Dendritic cell treated with granulocyte-macrophage colony-stimulating factor and Interleukin-4, amounts not matched to agents 40 ng/mL and 50 ng/mL, for 4 days (primary cell): ENCODE results near the gene ZNF891.

ENCODE experiments used
- H3K27ac Mint-ChIP-seq: one replicate; pipeline ENCODE4 v1.8.0; 2022; ENCODE audit warnings: mild to moderate bottlenecking, mixed read lengths
- H3K27me3 Mint-ChIP-seq: one replicate; pipeline ENCODE4 v1.8.0; 2022; ENCODE audit warnings: mild to moderate bottlenecking, mixed read lengths
- H3K36me3 Mint-ChIP-seq: one replicate; pipeline ENCODE4 v1.8.0; 2022; ENCODE audit warnings: low read depth, mixed read lengths
- H3K4me1 Mint-ChIP-seq: one replicate; pipeline ENCODE4 v1.8.0; 2022; ENCODE audit warnings: low read depth, mixed read lengths
- H3K4me3 Mint-ChIP-seq: one replicate; pipeline ENCODE4 v1.8.0; 2022; ENCODE audit warnings: mild to moderate bottlenecking, moderate library complexity, mixed read lengths
- H3K9me3 Mint-ChIP-seq: one replicate; pipeline ENCODE4 v1.8.0; 2022; ENCODE audit warnings: mixed read lengths
- intact Hi-C: fragments of 100-400 bp; cut with micrococcal nuclease; formaldehyde crosslinking; loops from one replicate; pipeline ENCODE4 v1.15.0; 2022

The ZNF891 gene

DNA sequence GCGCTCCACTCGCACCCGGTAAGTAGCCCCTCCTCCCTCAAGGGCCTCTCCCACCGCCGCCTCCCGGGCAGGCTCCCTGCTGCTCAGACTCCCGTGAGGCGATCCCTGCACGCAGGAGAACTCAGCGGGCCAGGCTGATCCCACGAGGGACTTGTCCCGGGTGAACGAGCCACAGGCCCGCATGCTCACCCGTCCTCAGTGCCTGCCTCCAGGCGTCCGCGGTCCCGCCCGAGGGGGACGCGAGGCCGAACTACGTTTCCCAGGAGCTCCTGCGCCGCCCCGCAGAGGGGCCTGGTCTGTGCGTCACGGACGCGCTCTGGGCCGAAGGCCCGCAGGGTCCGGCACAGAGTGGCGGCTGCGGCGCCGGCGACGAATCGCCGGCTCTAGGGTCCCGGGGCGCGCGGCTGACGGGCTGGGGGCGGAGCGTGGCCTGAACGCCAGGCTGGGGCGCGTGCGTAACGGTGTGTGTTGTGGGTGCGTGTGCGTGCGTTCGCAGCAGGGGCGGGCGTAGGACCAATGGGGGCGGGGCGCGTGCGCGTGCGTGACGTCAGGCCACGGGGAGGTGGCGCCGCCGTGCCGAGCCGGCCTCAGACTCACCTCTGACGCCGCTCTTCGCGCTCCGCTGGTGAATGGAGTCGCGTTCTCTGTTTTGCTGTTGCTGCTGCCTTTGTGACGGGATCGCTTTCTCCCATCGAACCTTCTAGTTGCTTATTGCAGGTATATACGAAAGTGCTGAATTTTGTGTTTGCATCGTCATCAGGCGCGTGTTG lies at the start of gene ZNF891, which contains the start of gene ZNF10:
TSS of gene ZNF891 (minus strand) at position 237 of the 770 bp plus-strand sequence. CDS start 8,356 bp downstream, outside the sequence.
TSS of gene ZNF10 (plus strand) at position 590 of the 770 bp plus-strand sequence. CDS start 13,866 bp downstream, outside the sequence.
- H3K4me1 Mint-ChIP-seq = peaks cover 17% of the 10 kb centered on the region
- H3K9me3 Mint-ChIP-seq = peaks cover 71% of the 10 kb centered on the region
- peak within 1 kb of the TSS; percentile 92 for H3K4me3 Mint-ChIP-seq
- H3K27me3 Mint-ChIP-seq = peaks cover 2% of the 10 kb centered on the region
- H3K27ac Mint-ChIP-seq = peak within 1 kb of the TSS; percentile 93
- intact Hi-C loops = loop anchor here (1.0 kb wide), 3 partner anchors 50 to 93 kb away; partner anchors contain the start of genes ZNF140, ZNF268 and ZNF84
- peaks cover 75% of the 10 kb centered on the region for H3K36me3 Mint-ChIP-seq

- Mint-ChIP-seq H3K36me3 (no peaks in the 10 kb centered on the region), H3K9me3 (peaks cover 86% of the 10 kb centered on the region)
Measured at GRCh38 chr12:133174901-133175300, 44.8 kb upstream of the ZNF891 start.

GRCh38 chr12:133172491-133172890 lies 42.4 kb upstream of the ZNF891 start:
- H3K27ac Mint-ChIP-seq = no peak overlapping the region
- intact Hi-C loops = no loop called here
- peaks cover 88% of the 10 kb centered on the region for H3K9me3 Mint-ChIP-seq
- H3K36me3 Mint-ChIP-seq = no peaks in the 10 kb centered on the region
- no peaks in the 10 kb centered on the region for H3K4me1 Mint-ChIP-seq
- no peak overlapping the region for H3K4me3 Mint-ChIP-seq
- no peaks in the 10 kb centered on the region for H3K27me3 Mint-ChIP-seq

More at GRCh38 chr12:133174901-133175300, 44.8 kb upstream of the ZNF891 start:
- intact Hi-C loops = no loop called here
- no peaks in the 10 kb centered on the region for H3K4me1 Mint-ChIP-seq
- H3K27me3 Mint-ChIP-seq = no peaks in the 10 kb centered on the region
- H3K27ac Mint-ChIP-seq = no peak overlapping the region
- H3K4me3 Mint-ChIP-seq = no peak overlapping the region

GRCh38 chr12:133165776-133166175 lies 35.7 kb upstream of the ZNF891 start:
- no peaks in the 10 kb centered on the region for H3K4me1 Mint-ChIP-seq
- intact Hi-C loops = no loop called here
- H3K9me3 Mint-ChIP-seq = peaks cover 90% of the 10 kb centered on the region

DNA sequence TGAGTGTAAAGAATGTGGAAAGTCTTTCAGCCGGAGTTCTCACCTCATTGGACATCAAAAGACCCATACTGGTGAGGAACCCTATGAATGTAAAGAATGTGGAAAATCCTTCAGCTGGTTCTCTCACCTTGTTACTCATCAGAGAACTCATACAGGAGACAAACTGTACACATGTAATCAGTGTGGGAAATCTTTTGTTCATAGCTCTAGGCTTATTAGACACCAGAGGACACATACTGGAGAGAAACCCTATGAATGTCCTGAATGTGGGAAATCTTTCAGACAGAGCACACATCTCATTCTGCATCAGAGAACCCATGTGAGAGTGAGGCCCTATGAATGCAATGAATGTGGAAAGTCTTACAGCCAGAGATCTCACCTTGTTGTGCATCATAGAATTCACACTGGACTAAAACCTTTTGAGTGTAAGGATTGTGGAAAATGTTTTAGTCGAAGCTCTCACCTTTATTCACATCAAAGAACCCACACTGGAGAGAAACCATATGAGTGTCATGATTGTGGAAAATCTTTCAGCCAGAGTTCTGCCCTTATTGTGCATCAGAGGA lies 26.1 kb upstream of the ZNF891 start:
- no peaks in the 10 kb centered on the region for H3K27me3 Mint-ChIP-seq
- no peak overlapping the region for H3K4me3 Mint-ChIP-seq
- no peak overlapping the region for H3K27ac Mint-ChIP-seq
- no peaks in the 10 kb centered on the region for H3K4me1 Mint-ChIP-seq
- peaks cover 62% of the 10 kb centered on the region for H3K36me3 Mint-ChIP-seq
- H3K9me3 Mint-ChIP-seq = peaks cover 100% of the 10 kb centered on the region
- intact Hi-C loops = no loop called here

More at GRCh38 chr12:133165776-133166175, 35.7 kb upstream of the ZNF891 start:
- Mint-ChIP-seq H3K27me3 (no peaks in the 10 kb centered on the region), H3K27ac (no peak overlapping the region), H3K4me3 (no peak overlapping the region), H3K36me3 (no peaks in the 10 kb centered on the region)

- Mint-ChIP-seq H3K4me1 (no peaks in the 10 kb centered on the region), H3K27me3 (no peaks in the 10 kb centered on the region), H3K36me3 (peaks cover 71% of the 10 kb centered on the region), H3K27ac (no peak overlapping the region), H3K9me3 (peaks cover 88% of the 10 kb centered on the region), H3K4me3 (no peak overlapping the region)
- intact Hi-C loops = no loop called here
Measured at GRCh38 chr12:133145981-133146380, 15.9 kb upstream of the ZNF891 start.

- intact Hi-C loops = no loop called here
- peaks cover 10% of the 10 kb centered on the region for H3K4me1 Mint-ChIP-seq
- H3K4me3 Mint-ChIP-seq = no peak overlapping the region
- peaks cover 2% of the 10 kb centered on the region for H3K27me3 Mint-ChIP-seq
- H3K36me3 Mint-ChIP-seq = peaks cover 68% of the 10 kb centered on the region
- peaks cover 83% of the 10 kb centered on the region for H3K9me3 Mint-ChIP-seq
- no peak overlapping the region for H3K27ac Mint-ChIP-seq
Measured at GRCh38 chr12:133135747-133136146, 5.7 kb upstream of the ZNF891 start.

- H3K9me3 Mint-ChIP-seq = peaks cover 71% of the 10 kb centered on the region
- intact Hi-C loops = loop anchor here (1.0 kb wide), 3 partner anchors 50 to 93 kb away; partner anchors contain the start of genes ZNF140, ZNF268 and ZNF84
- H3K4me3 Mint-ChIP-seq = peak overlapping the region; percentile 92
- H3K36me3 Mint-ChIP-seq = peaks cover 75% of the 10 kb centered on the region
- H3K4me1 Mint-ChIP-seq = peaks cover 17% of the 10 kb centered on the region
- H3K27ac Mint-ChIP-seq = peak overlapping the region; percentile 93
- H3K27me3 Mint-ChIP-seq = peaks cover 2% of the 10 kb centered on the region
Measured at GRCh38 chr12:133130808-133131128, 694 bp upstream of the ZNF891 start.

DNA sequence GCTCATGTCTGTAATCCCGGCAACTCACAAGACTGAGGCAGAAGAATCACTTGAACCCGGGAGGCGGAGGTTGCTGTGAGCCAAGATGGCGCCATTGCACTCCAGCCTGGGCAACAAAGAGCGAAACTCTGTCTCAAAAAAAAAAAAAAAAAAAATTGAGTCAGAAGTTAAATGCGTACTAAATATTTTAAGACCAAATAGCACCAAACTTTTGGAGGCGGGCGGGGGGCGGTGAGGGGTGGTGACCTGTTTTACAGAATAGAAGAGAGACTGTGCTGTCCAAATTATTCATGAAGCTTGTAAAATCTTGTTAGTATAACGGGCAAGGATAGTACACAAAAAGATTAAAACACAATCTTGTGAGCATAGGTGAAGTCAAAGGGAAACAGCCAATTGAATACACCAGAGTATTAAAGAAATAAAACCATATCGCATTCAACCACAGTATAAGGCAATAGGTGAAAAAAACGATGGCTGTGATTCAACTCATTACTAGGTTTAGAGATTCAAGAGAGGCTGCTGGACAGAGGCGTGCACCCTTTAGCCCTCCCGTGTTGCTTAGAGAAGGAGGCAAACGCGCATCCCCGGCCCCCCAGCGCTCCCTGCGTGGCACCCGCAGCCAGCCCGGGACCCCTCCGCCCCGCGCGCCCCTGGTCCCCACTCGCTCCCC lies 571 bp downstream of the ZNF891 start:
- Mint-ChIP-seq H3K27ac (peak overlapping the region; percentile 93), H3K27me3 (peaks cover 2% of the 10 kb centered on the region), H3K9me3 (peaks cover 71% of the 10 kb centered on the region), H3K4me1 (peaks cover 17% of the 10 kb centered on the region), H3K36me3 (peaks cover 74% of the 10 kb centered on the region), H3K4me3 (peak overlapping the region; percentile 92)
- intact Hi-C loops = loop anchor here (1.0 kb wide), 3 partner anchors 49 to 92 kb away; partner anchors contain the start of genes ZNF140, ZNF268 and ZNF84

DNA sequence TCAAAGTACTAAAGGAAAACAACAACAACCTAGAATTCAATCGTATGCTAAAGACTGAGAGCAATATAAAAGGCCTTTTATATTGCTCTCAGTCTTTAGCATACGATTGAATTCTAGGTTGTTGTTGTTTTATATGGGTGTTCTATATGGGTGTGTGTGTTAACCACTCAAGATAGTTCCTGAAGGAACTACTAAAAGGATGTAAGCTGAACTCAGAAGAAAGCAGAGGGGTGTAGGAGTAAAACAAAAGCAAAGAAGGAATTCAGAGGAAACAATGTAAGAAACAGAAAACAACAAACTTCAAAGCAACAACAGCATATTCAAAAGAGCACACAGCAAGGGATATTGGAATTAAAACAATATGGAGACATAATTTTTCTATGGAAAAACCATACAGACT lies 5.4 kb downstream of the ZNF891 start:
- H3K36me3 Mint-ChIP-seq = peaks cover 66% of the 10 kb centered on the region

DNA sequence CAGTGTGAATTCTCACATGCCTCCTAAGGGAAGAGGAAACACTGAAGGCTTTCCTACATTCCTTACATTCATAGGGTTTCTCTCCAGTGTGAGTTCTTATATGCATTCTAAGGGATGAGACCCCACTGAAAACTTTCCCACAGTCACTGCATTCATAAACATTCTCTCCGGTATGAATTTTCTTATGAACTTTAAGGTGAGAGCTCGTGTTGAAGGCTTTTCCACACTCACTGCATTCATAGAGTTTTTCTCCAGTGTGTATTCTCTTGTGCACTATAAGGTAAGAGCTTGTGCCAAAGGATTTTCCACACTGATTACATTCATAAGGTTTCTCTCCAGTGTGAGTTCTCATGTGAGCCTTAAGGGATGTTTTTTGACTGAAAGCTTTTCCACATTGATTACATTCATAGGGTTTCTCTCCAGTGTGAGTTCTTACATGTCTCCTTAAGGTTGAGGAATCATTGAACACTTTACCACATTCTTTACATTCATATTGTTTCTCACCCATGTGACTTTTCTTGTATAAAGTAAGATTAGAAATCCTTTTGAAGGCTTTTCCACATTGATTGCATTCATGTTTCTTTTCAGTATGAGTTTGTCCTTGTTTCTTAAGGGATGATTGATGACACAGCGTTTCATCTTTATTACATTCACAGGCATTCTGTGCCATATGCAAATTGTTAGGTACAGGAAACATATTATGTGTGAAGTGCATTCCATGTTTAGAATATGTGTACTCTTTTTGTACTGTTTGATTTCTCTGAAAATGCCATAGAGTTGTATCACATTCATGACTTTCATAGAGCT lies 9.5 kb downstream of the ZNF891 start:
- no peak overlapping the region for H3K4me3 Mint-ChIP-seq
- H3K9me3 Mint-ChIP-seq = peaks cover 93% of the 10 kb centered on the region
- H3K4me1 Mint-ChIP-seq = no peaks in the 10 kb centered on the region
- no peaks in the 10 kb centered on the region for H3K27me3 Mint-ChIP-seq
- H3K36me3 Mint-ChIP-seq = peaks cover 49% of the 10 kb centered on the region
- no peak overlapping the region for H3K27ac Mint-ChIP-seq
- intact Hi-C loops = no loop called here

More for the DNA sequence above, 5.4 kb downstream of the ZNF891 start:
- peaks cover 82% of the 10 kb centered on the region for H3K9me3 Mint-ChIP-seq
- no peaks in the 10 kb centered on the region for H3K27me3 Mint-ChIP-seq
- no peak overlapping the region for H3K4me3 Mint-ChIP-seq
- H3K27ac Mint-ChIP-seq = no peak overlapping the region
- H3K4me1 Mint-ChIP-seq = no peaks in the 10 kb centered on the region
- intact Hi-C loops = no loop called here

GRCh38 chr12:133108150-133108549 lies 21.9 kb downstream of the ZNF891 start:
- no peaks in the 10 kb centered on the region for H3K27me3 Mint-ChIP-seq
- no peaks in the 10 kb centered on the region for H3K4me1 Mint-ChIP-seq
- no peak overlapping the region for H3K27ac Mint-ChIP-seq
- H3K9me3 Mint-ChIP-seq = peaks cover 93% of the 10 kb centered on the region
- H3K4me3 Mint-ChIP-seq = no peak overlapping the region
- peaks cover 5% of the 10 kb centered on the region for H3K36me3 Mint-ChIP-seq
- intact Hi-C loops = no loop called here

GRCh38 chr12:133107121-133107520 lies 23.0 kb downstream of the ZNF891 start:
- peaks cover 5% of the 10 kb centered on the region for H3K36me3 Mint-ChIP-seq
- H3K4me1 Mint-ChIP-seq = no peaks in the 10 kb centered on the region
- H3K27ac Mint-ChIP-seq = no peak overlapping the region
- H3K27me3 Mint-ChIP-seq = no peaks in the 10 kb centered on the region
- H3K4me3 Mint-ChIP-seq = no peak overlapping the region
- intact Hi-C loops = no loop called here
- peaks cover 97% of the 10 kb centered on the region for H3K9me3 Mint-ChIP-seq
